OCI-LY1 (cell line): ENCODE measurements around the gene CADM4.
"Not testable (repeated sequence)": the region's sequence is repeated elsewhere in the genome, so short reads cannot be mapped to it uniquely, and the experiment has no call there.

ENCODE experiments used
- H2AFZ ChIP-seq: fragments of 200-600 bp; sonication (generic), shearing (Covaris generic); 2 replicates; pipeline ENCODE4 v1.6.0; 2014; ENCODE audit warnings: antibody characterized with exemption, mild to moderate bottlenecking, low read length
- H3F3A ChIP-seq: fragments of 200-600 bp; sonication (generic), shearing (Covaris generic); 2 replicates; pipeline ENCODE4 v1.6.0; 2014; ENCODE audit warnings: mild to moderate bottlenecking, antibody characterized with exemption, low read length, moderate library complexity; ENCODE audit not compliant: insufficient read depth
- H3K27ac ChIP-seq: fragments of 200-600 bp; sonication (generic); 2 replicates; pipeline ENCODE4 v1.5.1; 2014; ENCODE audit warnings: low read length, mixed run types, mild to moderate bottlenecking, low read depth; ENCODE audit not compliant: poor library complexity, severe bottlenecking
- H3K27me3 ChIP-seq: fragments of 200-600 bp; sonication (generic); 2 replicates; pipeline ENCODE4 v1.6.0; 2014; ENCODE audit warnings: antibody characterized with exemption, mild to moderate bottlenecking, low read length, moderate library complexity; ENCODE audit not compliant: insufficient read depth
- H3K36me3 ChIP-seq: fragments of 200-600 bp; sonication (generic); 2 replicates; pipeline ENCODE4 v1.6.1; 2014; ENCODE audit warnings: mild to moderate bottlenecking, antibody characterized with exemption, low read length, moderate library complexity, mixed read lengths; ENCODE audit not compliant: insufficient read depth
- H3K4me1 ChIP-seq: fragments of 200-600 bp; sonication (generic); 2 replicates; pipeline ENCODE4 v1.5.1; 2014; ENCODE audit warnings: mild to moderate bottlenecking, low read length, moderate library complexity; ENCODE audit not compliant: insufficient read depth, severe bottlenecking
- H3K4me2 ChIP-seq: fragments of 200-600 bp; sonication (generic), shearing (Covaris generic); 2 replicates; pipeline ENCODE4 v1.6.1; 2014; ENCODE audit warnings: low read length
- H3K4me3 ChIP-seq: fragments of 200-600 bp; sonication (generic); 2 replicates; pipeline ENCODE4 v1.5.1; 2014; ENCODE audit warnings: low read length, low read depth, mild to moderate bottlenecking, mixed read lengths; ENCODE audit not compliant: poor library complexity, severe bottlenecking
- H3K79me2 ChIP-seq: fragments of 200-600 bp; shearing (Covaris generic); 2 replicates; pipeline ENCODE4 v1.6.1; 2016; ENCODE audit warnings: mixed run types, low read length, mixed read lengths; ENCODE audit not compliant: insufficient read depth
- H3K9ac ChIP-seq: fragments of 200-600 bp; sonication (generic), shearing (Covaris generic); 2 replicates; pipeline ENCODE4 v1.6.1; 2014; ENCODE audit warnings: mild to moderate bottlenecking, low read length, mixed read lengths
- H3K9me2 ChIP-seq: fragments of 200-600 bp; sonication (generic), shearing (Covaris generic); 2 replicates; pipeline ENCODE4 v1.6.1; 2014; ENCODE audit warnings: low read depth, mild to moderate bottlenecking, low read length, mixed read lengths
- H3K9me3 ChIP-seq: fragments of 200-600 bp; shearing (Covaris generic); 2 replicates; pipeline ENCODE4 v1.6.1; 2014; ENCODE audit warnings: low read length, mixed read lengths
- H4K20me1 ChIP-seq: fragments of 200-600 bp; sonication (generic), shearing (Covaris generic); 2 replicates; pipeline ENCODE4 v1.6.0; 2016; ENCODE audit warnings: mild to moderate bottlenecking, low read length; ENCODE audit not compliant: insufficient read depth
- EZH2 ChIP-seq: fragments of 200-600 bp; sonication (generic), shearing (Covaris generic); IDR thresholded peaks from 2 replicates; pipeline ENCODE4 v1.8.0; 2017; ENCODE audit warnings: borderline replicate concordance, mixed run types, mild to moderate bottlenecking, antibody characterized with exemption, low read length, moderate library complexity, mixed read lengths
- TF ChIP-seq, protein P1 (sequence below): fragments of 200-600 bp; sonication (generic), shearing (Covaris generic); IDR thresholded peaks from 2 replicates; pipeline ENCODE4 v1.5.1; 2017; ENCODE audit warnings: mild to moderate bottlenecking, antibody characterized with exemption, low read length, moderate library complexity, mixed read lengths

CADM4 gene

DNA sequence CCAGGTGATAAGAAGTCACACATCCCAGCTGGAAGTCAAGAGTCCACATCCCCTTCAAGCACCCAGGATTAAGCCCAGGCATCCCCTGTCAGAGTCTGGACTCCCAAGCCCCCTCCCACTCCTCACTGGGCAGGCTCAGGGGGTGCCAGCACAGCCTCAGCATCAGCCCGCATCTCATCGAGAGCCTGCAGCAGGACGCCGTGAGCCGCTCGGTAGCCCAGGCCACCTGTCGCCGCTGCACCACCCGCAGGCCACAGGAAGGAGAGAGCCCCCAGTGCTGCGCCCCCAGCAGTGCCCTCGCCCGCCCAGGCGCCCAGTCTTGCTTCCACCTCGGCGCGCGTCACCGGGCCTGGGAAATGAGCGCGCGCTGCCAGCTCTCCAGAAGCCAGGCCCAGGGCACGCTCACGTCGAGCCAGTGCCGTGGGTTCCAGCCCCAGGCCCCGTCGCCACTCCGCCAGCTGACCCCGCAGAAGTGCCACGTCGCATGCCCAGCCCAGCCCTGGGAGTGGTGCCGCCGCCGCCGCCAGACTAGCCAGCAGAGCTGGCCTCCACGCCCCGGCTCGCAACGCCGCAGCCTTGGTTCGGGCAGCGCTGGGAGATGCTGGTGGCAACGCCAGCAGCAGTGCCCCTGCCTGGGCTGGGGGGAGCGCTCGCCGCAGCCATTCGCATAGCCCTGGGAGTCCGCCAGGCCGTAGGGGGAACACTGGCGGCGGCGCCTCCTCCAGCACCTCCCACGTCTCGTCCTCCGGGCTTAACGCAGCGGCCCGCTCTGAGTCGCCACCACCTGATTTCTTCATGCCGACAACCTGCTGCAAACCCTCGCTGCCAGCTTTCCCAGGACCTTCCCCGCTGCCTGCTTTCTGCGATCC is 47.5 kb downstream of the CADM4 start:
- Histone ChIP-seq H3K9ac (no peak overlapping the region), H3K27ac (no peak overlapping the region)

GRCh38 chr19:43589678-43590077 is 50.0 kb downstream of the CADM4 start:
- TF ChIP-seq, protein P1, sequence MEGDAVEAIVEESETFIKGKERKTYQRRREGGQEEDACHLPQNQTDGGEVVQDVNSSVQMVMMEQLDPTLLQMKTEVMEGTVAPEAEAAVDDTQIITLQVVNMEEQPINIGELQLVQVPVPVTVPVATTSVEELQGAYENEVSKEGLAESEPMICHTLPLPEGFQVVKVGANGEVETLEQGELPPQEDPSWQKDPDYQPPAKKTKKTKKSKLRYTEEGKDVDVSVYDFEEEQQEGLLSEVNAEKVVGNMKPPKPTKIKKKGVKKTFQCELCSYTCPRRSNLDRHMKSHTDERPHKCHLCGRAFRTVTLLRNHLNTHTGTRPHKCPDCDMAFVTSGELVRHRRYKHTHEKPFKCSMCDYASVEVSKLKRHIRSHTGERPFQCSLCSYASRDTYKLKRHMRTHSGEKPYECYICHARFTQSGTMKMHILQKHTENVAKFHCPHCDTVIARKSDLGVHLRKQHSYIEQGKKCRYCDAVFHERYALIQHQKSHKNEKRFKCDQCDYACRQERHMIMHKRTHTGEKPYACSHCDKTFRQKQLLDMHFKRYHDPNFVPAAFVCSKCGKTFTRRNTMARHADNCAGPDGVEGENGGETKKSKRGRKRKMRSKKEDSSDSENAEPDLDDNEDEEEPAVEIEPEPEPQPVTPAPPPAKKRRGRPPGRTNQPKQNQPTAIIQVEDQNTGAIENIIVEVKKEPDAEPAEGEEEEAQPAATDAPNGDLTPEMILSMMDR, result no peak
- no peak for TF ChIP-seq EZH2
- peaks cover 13% of the 10 kb centered on the region; the same call in 1 of the 2 replicates for H3K36me3 ChIP-seq
- no peak overlapping the region for H3K27ac ChIP-seq
- H3K79me2 ChIP-seq, result no peaks in the 10 kb centered on the region
- no peak overlapping the region for H3K4me2 ChIP-seq
- H3K9me3 ChIP-seq, result no peaks in the 10 kb centered on the region
- H2AFZ ChIP-seq, result no peak overlapping the region
- no peak overlapping the region for H3K4me3 ChIP-seq
- H3K9ac ChIP-seq, result no peak overlapping the region
- H3K27me3 ChIP-seq, result no peaks in the 10 kb centered on the region
- H4K20me1 ChIP-seq, result no peaks in the 10 kb centered on the region
- no peaks in the 10 kb centered on the region for H3F3A ChIP-seq
- H3K4me1 ChIP-seq, result peaks cover 10% of the 10 kb centered on the region
- no peaks in the 10 kb centered on the region for H3K9me2 ChIP-seq

More for the DNA sequence above, 47.5 kb downstream of the CADM4 start:
- peaks cover 6% of the 10 kb centered on the region for H3K79me2 ChIP-seq
- H3K9me2 ChIP-seq, result no peaks in the 10 kb centered on the region
- TF ChIP-seq EZH2, result no peak
- TF ChIP-seq, protein P1, result no peak
- H3K4me1 ChIP-seq, result peaks cover 22% of the 10 kb centered on the region
- no peaks in the 10 kb centered on the region for H4K20me1 ChIP-seq
- peaks cover 13% of the 10 kb centered on the region; the same call in 1 of the 2 replicates for H3K36me3 ChIP-seq
- H3K4me3 ChIP-seq, result no peak overlapping the region
- H3K27me3 ChIP-seq, result no peaks in the 10 kb centered on the region
- no peak overlapping the region for H3K4me2 ChIP-seq
- no peak overlapping the region for H2AFZ ChIP-seq
- H3K9me3 ChIP-seq, result no peaks in the 10 kb centered on the region
- no peaks in the 10 kb centered on the region for H3F3A ChIP-seq

DNA sequence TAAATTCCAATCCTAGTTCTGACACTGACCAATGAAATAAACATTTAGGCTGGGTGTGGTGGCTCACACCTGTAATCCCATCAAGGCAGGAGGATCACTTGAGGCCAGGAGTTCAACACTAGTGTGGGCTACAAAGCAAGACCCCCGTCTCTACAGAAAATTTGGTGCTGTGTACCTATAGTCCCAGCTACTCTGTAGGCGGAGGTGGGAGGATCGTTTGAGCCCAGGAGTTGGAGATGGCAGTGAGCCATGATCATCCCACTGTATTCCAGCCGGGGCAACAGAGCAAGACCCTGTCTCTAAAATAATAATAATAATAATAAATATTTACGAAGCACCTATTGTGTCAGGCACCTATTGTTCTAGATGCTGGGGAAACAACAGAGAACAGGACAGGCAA is 50.4 kb downstream of the CADM4 start:
- Histone ChIP-seq H3K9me3 (no peaks in the 10 kb centered on the region), H3K79me2 (no peaks in the 10 kb centered on the region), H4K20me1 (no peaks in the 10 kb centered on the region), H3K4me1 (peaks cover 12% of the 10 kb centered on the region), H3K36me3 (peaks cover 13% of the 10 kb centered on the region; the same call in 1 of the 2 replicates), H3K27ac (no peak overlapping the region), H3F3A (no peaks in the 10 kb centered on the region), H3K4me2 (no peak overlapping the region), H2AFZ (no peak overlapping the region), H3K27me3 (no peaks in the 10 kb centered on the region), H3K9me2 (no peaks in the 10 kb centered on the region), H3K4me3 (no peak overlapping the region), H3K9ac (no peak overlapping the region)
- no peak for TF ChIP-seq EZH2
- TF ChIP-seq, protein P1, result no peak

DNA sequence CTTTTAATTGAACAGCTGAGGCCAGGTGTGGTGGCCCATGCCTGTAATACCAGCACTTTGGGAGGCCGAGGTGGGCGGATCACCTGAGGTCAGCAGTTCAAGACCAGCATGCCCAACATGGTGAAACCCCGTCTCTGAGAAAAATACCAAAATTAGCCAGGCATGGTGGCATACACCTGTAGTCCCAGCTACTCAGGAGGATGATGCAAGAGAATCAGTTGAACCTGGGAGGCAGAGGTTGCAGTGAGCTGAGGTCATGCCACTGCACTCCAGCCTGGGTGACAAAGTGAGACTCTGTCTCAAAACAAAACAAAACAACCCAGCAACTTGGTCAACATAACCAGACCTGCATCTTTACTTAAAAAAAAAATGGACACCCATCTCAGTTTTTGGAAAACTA is 52.6 kb downstream of the CADM4 start:
- H3K9ac ChIP-seq, H4K20me1 ChIP-seq, H2AFZ ChIP-seq, H3K9me2 ChIP-seq, H3K27ac ChIP-seq, H3K4me2 ChIP-seq, H3K9me3 ChIP-seq, H3F3A ChIP-seq, H3K27me3 ChIP-seq, H3K4me3 ChIP-seq, H3K36me3 ChIP-seq, H3K79me2 ChIP-seq: not testable (repeated sequence)
- H3K4me1 ChIP-seq, result peaks cover 20% of the 10 kb centered on the region
